ENCODE data around the gene GPR183.

The GPR183 gene

DNA sequence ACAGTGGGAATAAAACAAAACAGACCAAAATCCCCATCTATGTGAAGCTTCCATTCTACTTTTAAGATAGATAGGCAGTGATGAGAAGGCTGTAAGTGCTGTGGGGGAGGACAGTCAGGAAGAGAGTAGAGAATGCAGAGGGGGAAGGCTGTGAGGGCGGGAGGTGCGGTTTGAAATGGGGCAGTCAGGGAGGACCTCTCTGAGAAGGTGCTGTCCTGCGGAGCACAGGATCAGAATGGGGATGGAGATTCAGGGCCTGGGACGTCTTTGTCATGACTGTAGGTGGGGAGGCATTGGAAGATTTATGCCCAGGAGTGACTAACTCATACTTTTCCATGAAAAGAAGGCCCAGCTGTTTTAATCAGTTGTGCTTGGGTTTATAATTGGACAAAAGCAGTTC lies 3.9 kb upstream of the GPR183 start:
- no peak for DNase-seq

DNA sequence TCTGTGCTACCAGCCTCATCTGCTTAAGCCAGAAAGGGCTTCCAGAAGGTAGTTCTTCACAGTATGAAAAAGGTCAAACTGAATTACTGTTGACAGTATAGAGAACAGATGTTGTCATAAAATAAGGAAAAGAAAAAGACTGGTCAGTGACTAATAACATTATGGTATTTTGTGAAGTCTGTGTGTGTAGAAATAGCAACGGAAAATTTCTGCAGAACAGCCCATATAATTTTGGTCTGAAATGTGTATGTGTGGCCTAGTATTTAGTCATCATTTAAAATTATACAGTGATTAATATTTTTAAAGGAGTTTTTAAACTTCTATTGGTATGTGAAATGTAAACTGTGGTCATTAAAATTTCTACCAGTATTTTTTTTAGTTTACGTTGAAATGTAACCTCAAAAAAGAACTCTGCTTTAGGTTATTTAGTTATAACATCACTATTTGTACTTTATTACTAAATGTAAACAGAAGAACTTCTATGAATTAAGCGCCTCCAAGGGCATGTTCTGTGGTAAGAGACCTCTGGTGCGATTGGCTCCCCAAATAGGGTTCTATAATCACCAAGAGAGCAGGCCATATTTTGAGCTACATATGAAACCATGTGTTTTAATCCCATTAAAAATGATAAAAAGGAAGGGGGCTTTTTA lies 3.3 kb upstream of the GPR183 start:
- DNase-seq = no peak

DNA sequence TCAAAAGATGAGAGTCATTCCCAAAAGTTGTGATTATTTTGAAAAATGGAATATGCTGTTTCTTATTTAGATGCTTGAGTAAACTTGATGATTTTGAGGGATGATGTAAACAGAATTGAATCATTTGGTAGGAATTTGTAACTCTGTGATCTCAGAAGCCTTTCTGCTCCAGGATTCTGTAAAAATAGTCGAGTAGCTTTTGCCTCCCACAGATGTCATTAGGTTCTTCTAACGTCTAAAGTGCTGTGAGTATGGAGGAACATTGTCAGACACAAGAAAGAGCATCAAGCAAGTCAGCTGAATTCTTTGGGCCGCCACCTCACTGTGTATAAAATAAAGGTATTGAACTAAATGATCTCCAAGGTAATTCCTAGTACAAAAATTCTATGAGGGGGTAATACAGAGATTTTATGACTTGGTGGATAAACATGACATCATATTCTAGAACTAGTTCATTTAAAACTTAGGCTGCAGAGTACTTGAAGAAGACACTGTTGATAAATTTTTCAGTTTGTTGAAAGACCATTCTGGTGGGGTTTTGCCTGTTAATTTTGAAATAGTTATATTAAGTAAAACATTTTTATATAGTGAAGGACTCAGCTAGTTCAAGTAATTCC lies 1.4 kb upstream of the GPR183 start:
- no peak for DNase-seq

DNA sequence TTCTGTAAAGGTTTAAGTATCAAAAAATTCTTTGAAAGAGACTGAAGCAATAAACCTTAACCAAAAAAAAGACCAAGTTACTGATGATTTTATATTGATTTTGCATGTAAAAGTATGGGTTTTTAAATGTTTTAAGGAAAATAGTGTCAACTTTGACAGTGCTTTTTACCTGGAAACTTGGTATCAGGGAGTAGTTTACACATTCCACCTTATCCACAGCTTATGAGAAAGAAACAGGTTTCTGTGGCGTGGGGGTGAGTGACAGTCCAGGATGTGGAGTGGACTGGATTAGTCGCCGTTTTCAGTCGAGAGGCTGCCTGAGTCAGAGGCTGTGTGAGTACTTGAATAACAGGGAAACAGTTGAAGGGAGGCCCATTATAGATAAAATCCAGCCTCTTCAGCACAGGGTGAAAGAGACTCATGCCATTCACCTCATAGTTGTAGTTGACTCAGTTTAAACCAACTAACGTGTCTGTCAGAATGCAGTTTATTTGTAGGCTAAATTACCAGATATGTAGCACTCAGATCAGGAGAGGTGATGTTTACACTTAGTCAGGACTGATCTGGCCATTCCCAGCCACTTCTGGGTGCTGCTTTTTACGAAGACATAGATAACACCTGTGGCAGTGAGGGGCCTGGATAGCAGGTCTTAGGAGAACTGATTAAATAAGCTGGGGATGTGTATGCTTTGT lies 595 bp upstream of the GPR183 start:
- no peak for DNase-seq

DNA sequence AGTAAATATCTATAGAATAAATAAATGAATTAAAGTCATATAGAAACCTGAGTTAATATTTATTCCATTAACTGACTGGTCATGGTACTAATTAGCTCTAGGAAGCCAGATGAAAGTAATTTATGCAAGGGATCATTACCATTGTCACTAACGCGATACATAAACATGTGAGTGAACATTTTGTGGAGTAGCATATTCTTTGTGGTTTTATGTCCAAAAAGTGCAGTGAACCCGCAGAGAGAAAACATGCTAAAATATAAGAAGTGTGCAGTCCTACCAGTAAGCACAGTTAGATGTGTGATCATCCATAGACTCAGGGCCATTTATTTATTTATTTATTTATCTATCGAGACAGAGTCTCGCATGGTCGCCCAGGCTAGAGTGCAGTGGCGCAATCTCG lies 1.6 kb downstream of the GPR183 start:
- no peak for DNase-seq

DNA sequence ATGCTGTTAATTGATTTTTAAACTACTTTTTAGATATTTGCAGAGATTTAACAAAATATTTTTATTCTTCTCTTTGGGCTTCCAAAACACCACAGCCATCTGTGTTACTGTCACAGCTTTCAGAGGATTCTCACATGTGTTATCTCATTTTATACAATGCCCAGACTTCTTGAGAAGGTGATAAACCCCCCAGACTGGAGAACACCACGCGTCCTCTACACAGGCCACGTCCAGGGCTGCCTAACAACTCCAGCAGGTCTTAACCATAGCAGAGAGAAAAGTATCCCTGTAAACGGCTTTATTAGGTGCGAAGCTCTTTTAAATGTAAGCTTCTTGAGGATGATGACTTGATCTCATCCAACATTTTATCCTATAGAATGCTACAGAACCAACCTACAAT lies 2.0 kb downstream of the GPR183 start:
- no peak for DNase-seq

DNA sequence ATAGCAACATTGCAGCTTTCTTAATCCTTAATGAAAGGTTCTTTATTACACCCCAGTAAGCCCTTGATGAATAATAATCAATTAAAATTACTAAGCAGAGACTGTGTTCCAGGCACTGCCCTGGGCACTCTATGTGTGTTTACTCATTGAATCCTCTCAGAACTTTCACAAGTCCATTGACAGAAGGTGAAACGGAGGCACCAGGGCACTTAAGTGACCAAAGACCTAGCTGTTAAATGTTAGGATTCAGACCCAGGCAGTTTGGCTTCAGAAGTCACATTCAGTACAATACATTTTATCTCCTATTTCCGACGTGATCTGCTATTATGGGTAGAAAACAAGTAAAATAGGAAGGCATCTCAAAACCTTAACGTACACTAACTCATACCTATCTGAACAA lies 2.7 kb downstream of the GPR183 start:
- DNase-seq = no peak

DNA sequence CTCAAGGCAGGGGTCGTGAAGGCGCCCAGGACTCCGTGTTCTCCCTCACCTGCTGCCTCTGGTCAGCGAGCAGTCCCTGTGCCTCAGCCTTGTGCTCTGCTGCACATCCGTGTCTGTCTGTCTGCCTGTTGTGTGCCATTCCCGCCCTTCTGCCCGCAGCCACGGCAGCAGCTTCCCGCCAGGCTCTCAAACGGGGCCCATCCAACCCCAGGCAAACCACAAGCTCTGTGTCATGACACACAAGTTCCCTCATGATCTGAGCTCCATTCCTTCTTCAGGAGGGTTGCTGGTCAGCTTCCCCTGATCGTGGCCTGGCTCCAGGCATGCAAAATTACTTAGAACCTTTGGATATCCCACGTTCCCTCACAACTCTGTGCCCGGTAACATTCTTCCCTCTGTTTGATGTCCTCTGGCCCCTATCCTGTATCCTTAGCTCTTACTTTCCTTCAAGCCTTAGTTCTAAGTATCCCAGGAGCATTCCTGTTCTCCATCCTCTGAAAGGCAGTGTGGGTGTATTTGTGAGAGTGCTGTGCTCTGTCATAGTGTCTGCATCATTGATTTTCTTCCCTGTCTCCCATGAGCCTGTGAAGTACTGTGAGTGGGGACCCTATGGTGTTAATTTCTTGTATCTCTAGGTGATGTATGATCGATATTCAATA lies 3.2 kb downstream of the GPR183 start:
- DNase-seq = no peak

DNA sequence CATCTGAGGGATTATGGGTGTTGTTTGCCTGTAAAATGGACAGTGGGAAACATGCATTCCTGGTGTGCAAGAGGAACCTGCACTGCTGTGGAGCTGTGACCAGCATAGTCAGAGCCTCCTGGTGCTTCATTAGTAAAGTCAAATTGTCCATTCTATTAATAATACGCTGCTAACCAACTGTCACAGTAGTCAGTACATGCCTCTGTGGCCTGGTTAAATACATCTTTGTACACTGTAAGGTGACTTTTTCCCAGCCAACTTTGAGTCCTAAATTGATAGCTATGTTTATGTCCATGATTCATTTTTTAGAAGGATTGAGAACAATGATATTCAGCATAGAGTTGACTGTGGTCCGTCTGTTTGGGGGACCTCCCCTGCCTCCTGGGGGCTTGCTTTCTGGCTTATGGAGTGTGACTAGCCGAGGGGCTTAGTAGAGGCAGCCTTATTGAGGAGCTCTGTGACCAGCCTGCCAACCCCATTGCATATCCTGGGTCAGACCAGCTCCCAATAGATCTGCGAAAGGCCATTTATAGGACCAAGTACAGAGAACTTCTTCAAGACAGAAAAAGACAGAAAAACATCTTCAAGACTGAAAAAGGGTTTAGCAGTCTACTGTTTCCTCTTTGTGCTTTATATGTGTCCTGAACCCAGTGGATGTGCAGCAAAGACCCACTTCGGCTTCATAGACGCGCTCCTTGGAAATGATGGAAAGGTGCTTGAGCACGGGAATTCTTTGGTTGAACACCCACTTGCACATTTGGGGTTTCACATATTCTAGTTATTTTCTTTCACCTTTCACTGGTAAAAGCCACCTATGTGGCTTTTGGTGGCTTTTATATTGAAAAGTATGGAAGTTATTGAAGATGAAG lies 4.3 kb downstream of the GPR183 start:
- no peak for DNase-seq

DNA sequence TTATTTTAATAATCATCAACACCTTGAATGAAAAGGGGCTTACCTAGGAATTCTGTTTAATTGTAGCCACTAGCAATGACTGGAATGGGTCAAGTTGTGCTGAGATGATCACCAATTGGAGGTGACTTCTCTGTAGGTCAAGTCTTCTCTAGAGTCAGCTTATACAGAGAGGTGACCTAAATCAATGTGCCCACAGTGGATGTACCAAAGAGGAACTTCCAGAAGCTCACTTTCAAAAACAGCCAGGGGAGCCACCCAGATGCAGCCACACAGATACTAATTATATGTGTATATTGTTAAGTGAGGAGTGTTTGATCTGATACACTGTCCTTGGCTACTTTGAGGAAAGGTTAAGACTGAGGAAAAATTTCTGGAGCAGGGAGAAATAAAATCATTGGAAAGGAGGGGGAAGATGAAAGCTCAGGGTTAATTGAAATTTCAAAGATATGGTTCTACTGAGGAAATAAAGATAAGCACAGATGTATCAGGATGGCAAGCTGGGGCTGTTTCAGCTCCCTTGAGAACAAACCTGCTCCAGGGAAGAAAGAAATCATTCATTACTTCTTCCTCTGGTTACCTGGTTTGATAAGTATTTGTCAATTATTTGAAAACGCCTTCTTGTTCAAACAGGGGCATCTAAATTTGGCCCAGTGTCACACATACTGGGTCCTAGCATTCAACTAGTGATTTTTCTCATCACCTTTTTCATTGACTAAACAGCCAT lies 5.1 kb downstream of the GPR183 start:
- DNase-seq = no peak

DNA sequence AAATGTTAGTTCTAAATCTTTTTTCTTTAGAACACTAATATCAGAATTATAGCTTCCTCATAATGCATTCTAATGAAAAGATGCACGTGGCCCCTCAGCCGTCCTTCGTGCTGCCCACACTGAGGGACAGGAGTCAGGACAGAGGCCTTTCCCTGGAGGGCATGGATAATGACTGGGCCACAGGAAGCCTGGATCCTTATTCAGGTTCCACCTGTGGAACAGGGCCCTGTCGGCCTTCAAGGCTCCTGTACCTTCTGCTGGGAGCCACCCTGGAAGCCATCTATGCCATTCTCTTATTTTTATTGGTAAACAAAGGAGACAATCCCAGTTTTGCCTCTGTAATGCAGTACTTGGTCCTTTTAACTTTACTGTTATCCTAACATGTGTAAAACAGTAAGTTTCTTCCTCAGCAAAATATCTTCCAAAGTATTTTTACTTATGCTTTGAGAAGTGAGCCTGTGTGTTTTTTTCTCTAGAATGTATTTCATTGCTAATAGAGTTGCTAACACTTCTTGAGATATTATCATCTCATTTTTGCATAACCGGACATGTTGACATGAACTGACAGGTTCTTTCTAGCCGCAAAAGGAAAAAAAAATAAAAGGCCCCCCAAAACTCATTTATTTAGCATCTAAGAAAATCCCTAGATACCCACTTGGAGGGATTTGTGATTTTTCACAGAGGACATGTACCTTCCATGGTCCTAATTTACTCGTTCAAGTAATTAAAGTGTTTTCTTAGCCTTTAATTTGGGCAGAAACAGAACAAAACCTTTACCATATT lies 6.0 kb downstream of the GPR183 start:
- DNase-seq = no peak

DNA sequence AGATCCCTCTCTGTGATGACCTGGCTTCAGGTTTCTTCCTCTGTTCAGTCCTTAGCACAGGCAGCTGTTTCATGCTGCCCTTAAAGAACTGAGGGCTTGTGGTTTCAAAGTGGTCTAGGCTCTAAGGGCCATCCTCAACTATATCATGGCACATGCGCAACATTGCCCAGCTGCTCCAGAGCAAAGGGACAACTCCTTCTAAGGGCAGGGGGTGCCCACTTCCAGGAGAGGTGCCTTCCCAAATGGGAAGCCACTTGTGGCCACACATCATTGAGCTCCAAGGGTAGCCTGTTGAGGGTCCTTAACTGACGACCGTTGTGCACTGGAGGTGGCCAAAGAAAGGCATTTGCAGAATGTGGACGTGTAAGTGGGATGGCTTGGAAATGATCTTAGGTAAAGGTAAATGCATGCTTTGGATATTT lies 7.3 kb downstream of the GPR183 start:
- DNase-seq = no peak

DNA sequence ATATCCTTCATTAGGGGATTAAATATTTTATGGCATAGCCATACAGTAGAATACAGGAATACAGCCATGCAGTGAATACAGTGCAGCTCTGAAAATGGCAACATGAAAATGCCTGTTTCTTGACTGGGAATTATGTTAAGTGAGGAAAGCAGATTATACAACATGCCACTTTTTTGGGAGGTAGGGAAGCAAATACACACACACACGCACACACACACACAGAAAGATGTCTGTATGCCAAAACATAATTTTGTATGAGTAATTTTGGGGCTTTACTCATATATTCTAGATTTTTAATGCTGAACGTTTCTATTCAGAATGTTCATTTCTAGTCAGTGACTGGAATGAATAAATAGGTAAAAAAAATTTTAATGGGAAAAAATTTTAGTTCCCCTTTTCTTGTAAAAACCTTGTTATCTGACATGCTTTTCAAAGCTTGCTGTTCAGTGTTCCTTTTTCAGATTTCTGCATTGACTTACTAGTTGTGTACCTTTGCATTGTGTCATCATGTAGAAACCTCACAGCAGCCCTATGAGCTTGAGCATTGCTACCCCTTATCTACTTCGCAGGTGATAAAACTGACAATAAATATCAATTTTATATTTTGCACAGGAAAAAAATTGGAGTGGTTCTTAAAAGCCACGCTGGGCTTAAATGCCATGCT lies 7.8 kb downstream of the GPR183 start:
- no peak for DNase-seq

DNA sequence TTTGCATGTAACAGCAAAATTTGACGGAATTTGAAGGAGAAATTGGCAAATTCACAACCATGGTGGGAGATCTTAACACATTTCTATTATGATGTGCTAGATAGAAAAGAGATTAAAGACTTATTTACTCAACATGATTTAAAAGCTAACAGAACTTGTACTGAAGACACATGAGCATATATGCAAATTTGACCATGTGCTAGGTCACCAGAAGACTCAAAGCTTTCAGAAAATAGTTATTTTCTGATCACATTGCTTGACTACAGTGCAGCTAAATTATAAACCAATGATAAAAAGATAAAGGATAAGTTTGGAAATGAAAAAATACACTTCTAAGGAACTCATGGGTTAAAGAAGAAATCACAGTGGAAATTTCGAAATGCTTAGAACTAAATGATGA lies 9.1 kb downstream of the GPR183 start:
- no peak for DNase-seq

DNA sequence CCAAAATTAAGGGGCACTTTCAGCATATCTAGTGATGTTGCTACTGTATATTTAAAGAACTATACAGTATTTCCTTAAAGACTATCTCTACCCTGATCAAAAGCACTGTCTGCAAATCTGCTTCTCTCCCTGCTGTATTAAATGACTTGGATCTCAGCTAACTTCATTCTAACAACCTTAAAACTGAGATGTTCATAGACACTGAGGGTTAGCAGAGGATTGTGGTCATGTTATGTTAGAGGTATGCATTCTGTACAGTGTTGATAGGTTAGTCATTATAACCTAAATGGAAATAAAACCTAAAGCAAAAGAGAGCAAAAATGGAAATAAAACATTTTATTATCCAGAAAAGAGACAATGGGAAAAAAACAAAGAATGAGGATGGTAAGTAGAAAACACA lies 9.9 kb downstream of the GPR183 start:
- DNase-seq = no peak

DNA sequence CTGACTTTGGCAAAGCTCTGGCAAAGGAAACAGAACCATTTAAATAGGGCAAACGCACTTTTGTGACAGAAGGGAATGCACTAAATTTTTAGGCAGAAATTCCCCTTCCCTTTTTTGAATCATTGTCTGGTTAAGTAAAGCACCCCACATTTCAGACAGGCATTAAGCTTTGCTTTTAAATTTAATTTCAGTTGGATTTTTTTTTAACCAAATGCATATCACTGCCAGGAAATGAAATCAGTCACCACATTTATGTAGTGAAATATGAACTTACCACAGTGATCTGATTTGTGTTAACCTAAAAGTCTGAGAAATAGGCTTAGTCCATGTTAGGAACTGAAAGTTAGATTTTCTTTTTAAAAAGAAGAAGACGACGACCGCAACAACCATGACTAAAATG lies 10.8 kb downstream of the GPR183 start:
- DNase-seq = no peak

DNA sequence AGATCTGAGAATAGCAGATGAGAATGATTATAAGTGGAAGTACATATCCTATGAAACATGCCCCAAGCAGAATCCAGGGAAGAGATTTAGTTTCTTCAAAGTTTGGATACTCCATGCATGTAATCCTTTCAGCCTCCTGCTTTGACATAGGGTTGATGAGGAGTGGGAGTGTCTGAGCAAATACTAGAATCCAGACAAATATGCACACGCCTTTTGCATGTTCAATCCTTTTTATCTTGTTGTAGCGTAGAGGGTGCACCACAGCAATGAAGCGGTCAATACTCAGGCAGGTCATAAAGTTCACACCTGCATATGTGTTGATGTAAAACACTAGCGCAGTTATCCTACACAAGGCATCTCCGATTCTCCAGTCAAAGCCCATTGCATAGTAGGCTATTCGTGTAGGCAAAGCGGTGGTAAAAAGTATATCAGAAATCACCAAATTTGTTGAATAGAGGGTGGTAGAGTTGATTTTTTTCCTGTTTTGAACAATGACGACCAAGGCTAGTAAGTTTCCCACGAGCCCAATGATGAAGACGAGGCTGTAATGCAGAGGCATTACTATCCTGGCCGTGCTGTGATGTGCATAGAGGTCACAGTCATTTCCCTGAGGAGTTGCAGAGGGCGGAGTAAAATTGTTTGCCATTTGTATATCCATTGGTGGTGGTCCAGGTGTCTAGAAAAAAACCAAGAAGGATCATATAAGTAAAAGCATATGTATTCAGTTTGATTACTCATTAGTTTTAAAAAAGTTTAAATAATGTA lies 11.5 kb downstream of the GPR183 start:
- DNase-seq = no peak

DNA sequence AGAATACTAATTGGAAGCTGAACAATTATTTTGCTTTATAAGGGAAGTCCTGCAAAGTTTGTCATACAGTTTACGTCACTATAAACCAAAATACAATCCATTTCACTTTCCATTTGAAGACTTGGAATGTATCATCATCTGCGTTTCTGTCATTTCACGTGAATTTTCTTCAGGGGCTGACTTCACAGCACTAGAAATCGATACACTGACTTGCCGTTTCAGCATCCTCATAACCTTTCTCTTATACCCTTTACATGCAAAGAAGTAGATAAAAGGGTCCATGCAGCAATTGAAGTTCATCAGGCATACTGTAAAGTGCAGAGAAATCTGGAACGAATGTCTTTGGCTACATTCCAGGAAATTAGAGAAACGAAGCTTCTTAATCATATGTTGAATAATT lies 12.2 kb downstream of the GPR183 start:
- no peak for DNase-seq

DNA sequence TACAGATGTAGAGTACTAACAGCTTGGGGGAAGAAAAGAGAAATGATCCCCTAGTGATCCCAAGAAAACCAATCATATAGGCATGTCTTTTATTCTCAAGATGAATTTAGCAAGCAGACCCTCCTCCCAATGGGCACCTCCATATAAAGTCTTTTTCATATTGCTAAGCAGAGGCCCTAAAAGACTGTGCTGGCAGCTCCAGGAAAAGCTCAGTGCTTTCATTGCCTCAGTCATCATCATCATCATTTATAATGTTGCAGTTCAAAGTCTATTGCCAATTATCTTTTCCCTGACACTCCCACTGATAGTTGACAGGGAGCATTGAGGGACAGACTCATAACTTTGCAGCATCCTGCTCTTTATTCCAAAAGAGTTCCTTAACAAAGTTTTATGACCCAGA lies 13.0 kb downstream of the GPR183 start:
- no peak for DNase-seq

DNA sequence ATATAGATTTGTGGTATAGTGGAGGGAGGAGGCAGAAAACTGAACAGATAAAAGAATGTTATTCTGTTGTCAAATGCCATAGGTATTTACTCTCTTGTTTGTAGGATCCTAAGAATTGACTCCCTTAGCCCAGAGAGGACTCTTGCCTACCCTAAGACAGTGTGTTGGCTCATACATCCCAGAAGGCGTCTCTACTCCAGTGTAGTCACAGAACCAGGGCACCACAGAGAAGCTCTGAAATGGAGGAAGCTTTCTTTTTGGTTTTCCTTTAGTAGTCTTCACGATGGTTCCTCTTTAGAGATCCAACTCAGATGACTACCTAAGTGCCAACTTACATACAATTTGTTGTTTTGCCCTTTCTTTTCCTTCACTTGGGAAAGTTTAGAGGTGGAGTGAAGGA lies 14.0 kb downstream of the GPR183 start:
- no peak for DNase-seq
